Measurements from ENCODE around the gene MAPK6.
"Not testable (repeated sequence)": the region's sequence is repeated elsewhere in the genome, so short reads cannot be mapped to it uniquely, and the experiment has no call there.

The MAPK6 gene

DNA sequence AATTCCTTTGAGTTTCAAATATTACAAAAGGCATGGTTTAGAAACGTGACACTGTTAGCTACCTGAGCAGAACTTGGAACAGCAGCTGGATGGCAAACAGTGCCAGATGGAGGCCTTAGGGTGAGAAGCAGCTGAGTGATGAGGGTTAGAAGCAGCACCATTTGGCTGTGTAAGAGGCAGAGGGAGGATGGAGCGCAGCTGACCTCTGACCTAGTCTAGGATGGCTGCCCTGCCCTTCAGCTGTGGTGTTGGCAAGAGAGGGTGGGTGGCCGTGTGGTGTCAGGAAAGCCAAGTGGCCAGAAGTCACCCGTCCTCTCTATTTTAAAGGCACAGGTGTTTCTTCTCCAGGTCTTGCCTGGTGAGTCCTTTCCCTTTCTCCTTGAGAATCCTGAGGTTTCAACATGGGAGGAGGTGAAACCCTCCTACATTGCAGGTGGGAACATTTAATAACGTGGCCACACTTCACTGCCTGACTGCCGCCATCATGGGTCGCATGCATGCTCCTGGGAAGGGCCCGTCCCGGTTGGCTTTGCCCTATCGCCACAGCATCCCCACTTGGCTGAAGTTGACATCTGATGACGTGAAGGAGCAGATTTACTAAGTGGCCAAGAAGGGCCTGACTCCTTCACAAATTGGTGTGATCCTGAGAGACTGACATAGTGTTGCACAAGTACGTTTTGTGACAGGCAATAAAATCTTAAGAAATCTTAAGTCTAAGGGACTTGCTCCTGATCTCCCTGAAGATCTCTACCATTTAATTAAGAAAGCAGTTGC, 76.0 kb downstream of the MAPK6 start:
- Histone ChIP-seq H3K27me3 (replicated peaks; ENCODE audit: control insufficient read depth, insufficient read depth, low read length) (no peaks in the 10 kb centered on the region), H3K36me3 (ENCODE audit: control insufficient read depth, insufficient read depth, low read length) (no peaks in the 10 kb centered on the region), H3K4me3 (replicated peaks; ENCODE audit: low read depth, low read length) (no peak overlapping the region)
- TF ChIP-seq, protein P1, sequence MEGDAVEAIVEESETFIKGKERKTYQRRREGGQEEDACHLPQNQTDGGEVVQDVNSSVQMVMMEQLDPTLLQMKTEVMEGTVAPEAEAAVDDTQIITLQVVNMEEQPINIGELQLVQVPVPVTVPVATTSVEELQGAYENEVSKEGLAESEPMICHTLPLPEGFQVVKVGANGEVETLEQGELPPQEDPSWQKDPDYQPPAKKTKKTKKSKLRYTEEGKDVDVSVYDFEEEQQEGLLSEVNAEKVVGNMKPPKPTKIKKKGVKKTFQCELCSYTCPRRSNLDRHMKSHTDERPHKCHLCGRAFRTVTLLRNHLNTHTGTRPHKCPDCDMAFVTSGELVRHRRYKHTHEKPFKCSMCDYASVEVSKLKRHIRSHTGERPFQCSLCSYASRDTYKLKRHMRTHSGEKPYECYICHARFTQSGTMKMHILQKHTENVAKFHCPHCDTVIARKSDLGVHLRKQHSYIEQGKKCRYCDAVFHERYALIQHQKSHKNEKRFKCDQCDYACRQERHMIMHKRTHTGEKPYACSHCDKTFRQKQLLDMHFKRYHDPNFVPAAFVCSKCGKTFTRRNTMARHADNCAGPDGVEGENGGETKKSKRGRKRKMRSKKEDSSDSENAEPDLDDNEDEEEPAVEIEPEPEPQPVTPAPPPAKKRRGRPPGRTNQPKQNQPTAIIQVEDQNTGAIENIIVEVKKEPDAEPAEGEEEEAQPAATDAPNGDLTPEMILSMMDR (IDR thresholded peaks at IDR 0.05; ENCODE audit: insufficient read depth, low read length, poor library complexity, severe bottlenecking) = no peak
- no peak for DNase-seq (ENCODE audit: extremely low read depth, insufficient read length)

DNA sequence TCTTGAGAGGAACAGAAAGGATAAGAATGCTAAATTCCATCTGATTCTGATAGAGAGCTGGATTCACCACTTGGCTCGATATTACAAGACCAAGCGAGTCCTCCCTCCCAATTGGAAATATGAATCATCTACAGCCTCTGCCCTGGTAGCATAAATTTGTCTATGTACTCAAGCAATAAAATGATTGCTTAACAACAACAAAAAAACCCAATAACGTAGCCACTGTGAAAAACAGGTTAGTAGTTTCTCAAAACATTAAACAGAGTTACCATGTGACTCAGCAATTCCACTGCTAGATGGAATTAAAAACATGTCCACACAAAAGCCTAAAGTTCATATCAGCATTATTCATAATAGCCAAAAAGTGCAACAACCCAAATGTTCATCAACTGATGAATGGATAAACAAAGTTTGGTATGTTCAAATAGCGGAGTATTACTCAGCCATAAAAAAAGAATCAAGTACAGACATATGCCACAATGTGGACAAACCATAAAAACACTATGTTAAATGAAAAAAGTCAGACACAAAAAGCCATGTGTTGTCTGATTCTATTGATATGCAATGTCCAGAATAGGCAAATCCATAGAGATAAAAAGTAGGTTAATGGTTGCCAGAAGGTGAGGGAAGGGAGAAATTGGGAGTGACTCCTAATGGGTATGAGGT, 76.7 kb downstream of the MAPK6 start:
- no peak overlapping the region for H3K4me3 ChIP-seq (replicated peaks; ENCODE audit: low read depth, low read length)
- TF ChIP-seq, protein P1 (IDR thresholded peaks at IDR 0.05; ENCODE audit: insufficient read depth, low read length, poor library complexity, severe bottlenecking) = no peak
- no peaks in the 10 kb centered on the region for H3K36me3 ChIP-seq (ENCODE audit: control insufficient read depth, insufficient read depth, low read length)
- DNase-seq (ENCODE audit: extremely low read depth, insufficient read length) = no peak
- no peaks in the 10 kb centered on the region for H3K27me3 ChIP-seq (replicated peaks; ENCODE audit: control insufficient read depth, insufficient read depth, low read length)

DNA sequence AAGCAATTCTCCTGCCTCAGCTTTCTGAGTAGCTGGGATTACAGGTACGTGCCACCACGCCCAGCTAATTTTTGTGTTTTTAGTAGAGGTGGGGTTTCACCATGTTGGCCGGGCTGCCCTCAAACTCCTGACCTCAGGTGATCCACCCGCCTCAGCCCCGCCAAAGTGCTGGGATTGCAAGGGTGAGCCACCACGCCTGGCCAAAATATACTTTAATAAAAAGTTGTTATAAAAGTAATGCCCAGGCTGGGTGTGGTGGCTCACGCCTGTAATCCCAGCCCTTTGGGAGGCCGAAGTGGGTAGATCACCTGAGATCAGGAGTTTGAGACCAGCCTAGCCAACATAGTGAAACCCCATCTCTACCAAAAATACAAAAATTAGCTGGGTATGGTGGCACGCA, 77.5 kb downstream of the MAPK6 start:
- H3K27me3 ChIP-seq (replicated peaks; ENCODE audit: control insufficient read depth, insufficient read depth, low read length); H3K4me3 ChIP-seq (replicated peaks; ENCODE audit: low read depth, low read length); DNase-seq (ENCODE audit: extremely low read depth, insufficient read length): not testable (repeated sequence)

DNA sequence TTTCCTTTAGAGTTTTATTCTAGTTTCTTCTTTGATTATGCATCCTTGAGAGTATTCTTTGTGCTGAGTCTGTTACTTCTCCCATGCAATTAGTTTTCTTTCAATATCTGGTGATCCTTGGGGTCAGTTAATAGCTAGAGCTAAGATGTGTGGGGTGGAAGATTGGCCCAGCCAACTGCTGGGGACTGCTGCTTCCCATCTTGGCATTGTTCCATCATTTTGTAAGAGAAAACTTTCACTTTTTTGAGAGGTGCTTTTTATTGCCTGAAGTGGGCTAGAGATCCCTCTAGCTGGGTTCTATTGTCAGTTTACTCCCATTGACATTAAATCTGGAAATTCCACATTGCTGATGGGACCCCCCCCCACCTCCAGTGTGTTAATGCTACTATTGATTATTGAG, 78.2 kb downstream of the MAPK6 start:
- H3K36me3 ChIP-seq (ENCODE audit: control insufficient read depth, insufficient read depth, low read length) = no peaks in the 10 kb centered on the region
- no peak for DNase-seq (ENCODE audit: extremely low read depth, insufficient read length)
- no peaks in the 10 kb centered on the region for H3K27me3 ChIP-seq (replicated peaks; ENCODE audit: control insufficient read depth, insufficient read depth, low read length)
- TF ChIP-seq, protein P1 (IDR thresholded peaks at IDR 0.05; ENCODE audit: insufficient read depth, low read length, poor library complexity, severe bottlenecking) = no peak
- H3K4me3 ChIP-seq (replicated peaks; ENCODE audit: low read depth, low read length) = no peak overlapping the region

More for the DNA sequence above, 77.5 kb downstream of the MAPK6 start:
- H3K36me3 ChIP-seq (ENCODE audit: control insufficient read depth, insufficient read depth, low read length) = not testable (repeated sequence)

DNA sequence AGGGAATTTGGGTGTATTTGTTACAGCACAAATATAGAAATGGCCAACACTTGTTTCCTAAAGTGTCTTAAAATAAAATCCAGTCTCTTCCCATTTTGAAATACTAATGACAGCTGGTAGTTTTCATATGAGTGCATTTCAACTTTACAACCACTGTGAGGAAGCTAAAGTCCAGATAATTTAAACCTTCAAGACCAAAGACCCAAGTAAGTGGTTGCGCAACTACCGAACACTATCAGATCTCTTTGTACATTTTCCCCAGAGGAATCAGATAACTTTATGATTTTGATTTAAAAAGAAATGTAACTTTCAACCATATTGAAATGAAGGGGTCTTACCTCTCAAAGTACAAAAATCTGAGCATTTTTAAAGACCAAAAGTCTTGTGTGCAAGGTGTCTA, 79.3 kb downstream of the MAPK6 start:
- Histone ChIP-seq H3K27me3 (replicated peaks; ENCODE audit: control insufficient read depth, insufficient read depth, low read length) (no peaks in the 10 kb centered on the region), H3K4me3 (replicated peaks; ENCODE audit: low read depth, low read length) (no peak overlapping the region), H3K36me3 (ENCODE audit: control insufficient read depth, insufficient read depth, low read length) (no peaks in the 10 kb centered on the region)
- TF ChIP-seq, protein P1 (IDR thresholded peaks at IDR 0.05; ENCODE audit: insufficient read depth, low read length, poor library complexity, severe bottlenecking) = no peak
- no peak for DNase-seq (ENCODE audit: extremely low read depth, insufficient read length)

DNA sequence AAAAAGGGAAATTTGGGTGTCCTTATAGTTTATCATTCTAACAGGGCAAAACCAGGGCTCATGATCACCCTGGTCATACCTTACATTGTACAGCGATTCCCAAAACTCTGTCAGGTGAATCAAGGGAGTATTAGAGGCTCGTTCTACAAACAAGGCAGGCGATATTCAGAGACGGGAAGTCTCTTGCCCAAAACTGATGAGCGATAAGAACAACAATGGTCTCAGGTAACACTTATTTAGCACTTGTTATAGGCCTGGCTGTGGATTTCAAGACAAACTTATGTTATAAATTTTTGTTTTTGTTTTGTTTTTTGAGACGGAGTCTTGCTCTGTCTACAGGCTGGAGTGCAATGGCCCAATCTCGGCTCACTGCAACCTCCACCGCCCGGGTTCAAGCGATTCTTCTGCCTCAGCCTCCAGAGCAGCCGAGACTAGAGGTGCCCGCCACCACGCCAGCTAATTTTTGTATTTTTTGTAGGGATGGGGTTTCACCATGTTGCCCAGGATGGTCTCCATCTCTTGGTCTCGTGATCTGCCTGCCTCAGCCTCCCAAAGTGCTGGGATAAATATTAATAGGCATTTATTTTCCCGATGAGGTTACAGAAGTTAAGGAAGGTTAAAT, 80.7 kb downstream of the MAPK6 start:
- Histone ChIP-seq H3K27me3 (replicated peaks; ENCODE audit: control insufficient read depth, insufficient read depth, low read length) (no peaks in the 10 kb centered on the region), H3K36me3 (ENCODE audit: control insufficient read depth, insufficient read depth, low read length) (no peaks in the 10 kb centered on the region), H3K4me3 (replicated peaks; ENCODE audit: low read depth, low read length) (no peak overlapping the region)
- no peak for DNase-seq (ENCODE audit: extremely low read depth, insufficient read length)
- TF ChIP-seq, protein P1 (IDR thresholded peaks at IDR 0.05; ENCODE audit: insufficient read depth, low read length, poor library complexity, severe bottlenecking) = no peak

Measured in GM06990 (cell line).